GM12878 (cell line): ENCODE results near the gene AGBL1. TPM values are rescaled to one million over a fixed set of nuclear protein-coding genes. Genes with fewer than 3 reads are reported as not detected.

Experiments used
- ATF2 ChIP-seq: IDR thresholded peaks from 2 replicates; pipeline ENCODE4 v1.6.1; 2012; ENCODE audit warnings: low read length, inconsistent platforms
- ATF7 ChIP-seq: fragments of 450-650 bp; IDR thresholded peaks from 2 replicates; pipeline ENCODE4 v1.6.1; 2016; ENCODE audit warnings: low read depth, mild to moderate bottlenecking
- CREM ChIP-seq: IDR thresholded peaks from 2 replicates; pipeline ENCODE4 v1.6.1; 2014; ENCODE audit warnings: antibody characterized with exemption, low read depth
- CUX1 ChIP-seq: IDR thresholded peaks from 2 replicates; pipeline ENCODE4 v1.6.1; 2012; ENCODE audit warnings: improper control_type of control experiment, low read depth, low read length; ENCODE audit not compliant: insufficient replicate concordance
- EED ChIP-seq: sonication (generic); IDR thresholded peaks from 2 replicates; pipeline ENCODE4 v1.6.1; 2016; ENCODE audit warnings: antibody characterized with exemption, low read depth
- EP300 ChIP-seq, 2 experiments: fragments of 150-350 bp in 1 of 2; IDR thresholded peaks; 2 replicates each; pipeline ENCODE4 v1.6.1; 2011 to 2012; ENCODE audit warnings: low read depth in 2 of 2, low read length in 2 of 2, borderline replicate concordance in 1 of 2, improper control_type of control experiment in 1 of 2, inconsistent platforms in 1 of 2; ENCODE audit not compliant: control insufficient read depth in 1 of 2
- GABPA ChIP-seq: IDR thresholded peaks from 2 replicates; pipeline ENCODE4 v1.6.1; 2014; ENCODE audit warnings: antibody characterized with exemption, low read depth, mild to moderate bottlenecking, inconsistent platforms
- HDGF ChIP-seq: fragments of 450-650 bp; IDR thresholded peaks from 2 replicates; pipeline ENCODE4 v1.6.1; 2016; ENCODE audit warnings: antibody characterized with exemption
- IKZF1 ChIP-seq: fragments of 450-650 bp; conservative IDR thresholded peaks from 2 replicates; pipeline ENCODE4 v1.6.1; 2017; ENCODE audit warnings: antibody characterized with exemption, mild to moderate bottlenecking
- KLF5 ChIP-seq: fragments of 450-650 bp; IDR thresholded peaks from 2 replicates; pipeline ENCODE4 v1.6.1; 2014; ENCODE audit warnings: mild to moderate bottlenecking; ENCODE audit not compliant: partially characterized antibody
- MAX ChIP-seq: IDR thresholded peaks from 2 replicates; pipeline ENCODE4 v1.6.1; 2012; ENCODE audit warnings: low read depth, low read length, improper control_type of control experiment
- MTA3 ChIP-seq: IDR thresholded peaks from 2 replicates; pipeline ENCODE4 v1.6.1; 2012; ENCODE audit warnings: low read length, inconsistent platforms, borderline replicate concordance
- RFX5 ChIP-seq: IDR thresholded peaks from 2 replicates; pipeline ENCODE4 v1.6.1; 2011; ENCODE audit warnings: low read depth, low read length, improper control_type of control experiment
- TAF1 ChIP-seq: IDR thresholded peaks from 2 replicates; pipeline ENCODE4 v1.6.1; 2011; ENCODE audit warnings: mild to moderate bottlenecking, low read depth, low read length, borderline replicate concordance
- TARDBP ChIP-seq: IDR thresholded peaks from 2 replicates; pipeline ENCODE4 v1.6.1; 2016; ENCODE audit warnings: borderline replicate concordance
- ZBED1 ChIP-seq: IDR thresholded peaks from 2 replicates; pipeline ENCODE4 v1.6.1; 2016; ENCODE audit warnings: borderline replicate concordance
- ZNF274 ChIP-seq: IDR thresholded peaks from one replicate; pipeline ENCODE4 v1.8.0; 2011; ENCODE audit not compliant: insufficient read length, insufficient read depth
- polyA plus RNA-seq, 11 experiments: library from polyadenylated mRNA; depleted of rRNA in 4 of 11; unstranded in 6 of 11; stranded (reverse) in 5 of 11; fragments of >200 nt; fragmentation: Nextera tagmentation in 4 of 11; fragmentation: Illumina TruSeq in 1 of 11; extraction: Ambion mirVana in 4 of 11; extraction: Trizol in 1 of 11; gene quantifications; 1 replicate in 1 of 11; 2 replicates in 10 of 11; pipeline versions ENCODE4 v1.2.1 to v1.2.3, GENCODE V29; 2011 to 2016; ENCODE audit warnings: inconsistent platforms in 2 of 11, missing spikeins in 2 of 11, low read depth in 1 of 11
- total RNA-seq, 4 experiments: library from RNA; depleted of rRNA in 3 of 4; stranded (reverse); fragments of >200 nt in 3 of 4; fragmentation: Illumina TruSeq in 1 of 4; extraction: Trizol in 1 of 4; gene quantifications; 2 replicates each; pipeline versions ENCODE4 v1.2.1 to v1.2.3, GENCODE V29; 2013 to 2021

Gene AGBL1
- total and polyA plus RNA-seq, 10 of the 15 experiments (the other 5 are each of a cell fraction or from before 2014, with no cell fraction given): not detected

- TF ChIP-seq RFX5 (no peak), HDGF (no peak), IKZF1 (no peak), ATF7 (no peak), MAX (no peak), EED (no peak), ZNF274 (no peak), TAF1 (no peak), ATF2 (no peak), ZBED1 (no peak), CUX1 (no peak), EP300 (IDR thresholded peaks at IDR 0.05; ENCODE audit: borderline replicate concordance in 1 of 2, control insufficient read depth in 1 of 2, low read depth in 2 of 2, low read length in 2 of 2) (no peak), CREM (no peak), MTA3 (no peak), TARDBP (no peak), GABPA (no peak), KLF5 (no peak)
These were observed 852.8 kb downstream of the AGBL1 start (continued) for GRCh38 chr15:86932456-86932855.
